ENCODE measurements around the gene CACNB1.
A peak's percentile ranks its signal among the peaks of the same experiment; 100 is the strongest.

CACNB1 gene

GRCh38 chr17:39155654-39156053 is 41.8 kb downstream of the CACNB1 start:
- ATAC-seq: no peak
- TF ChIP-seq PPARA (CRISPR knock-in tag; IDR thresholded peaks at IDR 0.05; ENCODE audit: borderline replicate concordance) (no peak), ZNF70 (CRISPR knock-in tag; IDR thresholded peaks at IDR 0.05) (no peak), ISL1 (CRISPR knock-in tag; IDR thresholded peaks at IDR 0.05) (no peak), PATZ1 (CRISPR knock-in tag; IDR thresholded peaks at IDR 0.05; ENCODE audit: borderline replicate concordance) (no peak), CSRNP3 (CRISPR knock-in tag; IDR thresholded peaks at IDR 0.05) (no peak), RARB (CRISPR knock-in tag; IDR thresholded peaks at IDR 0.05) (no peak), ZNF565 (CRISPR knock-in tag; conservative IDR thresholded peaks at IDR 0.05; ENCODE audit: low read depth) (no peak), TOX (CRISPR knock-in tag; IDR thresholded peaks at IDR 0.05; ENCODE audit: borderline replicate concordance) (no peak), OSR1 (CRISPR knock-in tag; IDR thresholded peaks at IDR 0.05) (no peak)

GRCh38 chr17:39153599-39154051 is 43.8 kb downstream of the CACNB1 start:
- TF ChIP-seq ZC3H10 (CRISPR knock-in tag; IDR thresholded peaks at IDR 0.05): no peak
- no peak for TF ChIP-seq PATZ1 (CRISPR knock-in tag; IDR thresholded peaks at IDR 0.05; ENCODE audit: borderline replicate concordance)
- TF ChIP-seq SNAI2 (CRISPR knock-in tag; IDR thresholded peaks at IDR 0.05): no peak
- no peak for TF ChIP-seq PPARA (CRISPR knock-in tag; IDR thresholded peaks at IDR 0.05; ENCODE audit: borderline replicate concordance)
- TF ChIP-seq ZNF565 (CRISPR knock-in tag; conservative IDR thresholded peaks at IDR 0.05; ENCODE audit: low read depth): no peak
- TF ChIP-seq ARNTL (CRISPR knock-in tag; IDR thresholded peaks at IDR 0.05; ENCODE audit: borderline replicate concordance, low read depth): no peak
- no peak for TF ChIP-seq BACH2 (CRISPR knock-in tag; IDR thresholded peaks at IDR 0.05; ENCODE audit: borderline replicate concordance)
- no peak for TF ChIP-seq ZFP3 (CRISPR knock-in tag; IDR thresholded peaks at IDR 0.05)
- TF ChIP-seq TSHZ2 (CRISPR knock-in tag; IDR thresholded peaks at IDR 0.05): no peak

GRCh38 chr17:39151943-39152818 is 45.3 kb downstream of the CACNB1 start:
- peak; percentile 6 for ATAC-seq
- TF ChIP-seq ZFP30 (CRISPR knock-in tag; IDR thresholded peaks at IDR 0.05): no peak
- TF ChIP-seq TOX (CRISPR knock-in tag; IDR thresholded peaks at IDR 0.05; ENCODE audit: borderline replicate concordance): no peak
- TF ChIP-seq PPARA (CRISPR knock-in tag; IDR thresholded peaks at IDR 0.05; ENCODE audit: borderline replicate concordance): no peak
- no peak for TF ChIP-seq POU6F1 (CRISPR knock-in tag; IDR thresholded peaks at IDR 0.05; ENCODE audit: borderline replicate concordance, low read depth)
- TF ChIP-seq ZC3H10 (CRISPR knock-in tag; IDR thresholded peaks at IDR 0.05): no peak
- no peak for TF ChIP-seq ZNF8 (CRISPR knock-in tag; IDR thresholded peaks at IDR 0.05)
- TF ChIP-seq ZNF70 (CRISPR knock-in tag; IDR thresholded peaks at IDR 0.05): no peak
- no peak for TF ChIP-seq ARNTL (CRISPR knock-in tag; IDR thresholded peaks at IDR 0.05; ENCODE audit: borderline replicate concordance, low read depth)
- no peak for TF ChIP-seq CSRNP3 (CRISPR knock-in tag; IDR thresholded peaks at IDR 0.05)
- TF ChIP-seq CSDC2 (CRISPR knock-in tag; IDR thresholded peaks at IDR 0.05): no peak
- no peak for TF ChIP-seq ZFP3 (CRISPR knock-in tag; IDR thresholded peaks at IDR 0.05)
- no peak for TF ChIP-seq ZNF565 (CRISPR knock-in tag; conservative IDR thresholded peaks at IDR 0.05; ENCODE audit: low read depth)
- no peak for TF ChIP-seq SNAI2 (CRISPR knock-in tag; IDR thresholded peaks at IDR 0.05)
- TF ChIP-seq GLIS3 (CRISPR knock-in tag; IDR thresholded peaks at IDR 0.05): no peak
- no peak for TF ChIP-seq ESRRG (CRISPR knock-in tag; IDR thresholded peaks at IDR 0.05)
- TF ChIP-seq TCF4 (CRISPR knock-in tag; IDR thresholded peaks at IDR 0.05; ENCODE audit: borderline replicate concordance): no peak

More at GRCh38 chr17:39153599-39154051, 43.8 kb downstream of the CACNB1 start:
- ATAC-seq: peak; percentile 65

All from SK-N-SH treated with all-trans-retinoic acid at 6 μM for 48 hours (cell line).